ENCODE data around the gene TFF3. TPM values are rescaled to one million over a fixed set of nuclear protein-coding genes. Genes with fewer than 3 reads are reported as not detected.

The TFF3 gene
- total RNA-seq, 5 donors from 2014 or later (not counting 1 experiment from before 2014, with no cell fraction given): 1.3 to 1.7 TPM; not detected in 3

DNA sequence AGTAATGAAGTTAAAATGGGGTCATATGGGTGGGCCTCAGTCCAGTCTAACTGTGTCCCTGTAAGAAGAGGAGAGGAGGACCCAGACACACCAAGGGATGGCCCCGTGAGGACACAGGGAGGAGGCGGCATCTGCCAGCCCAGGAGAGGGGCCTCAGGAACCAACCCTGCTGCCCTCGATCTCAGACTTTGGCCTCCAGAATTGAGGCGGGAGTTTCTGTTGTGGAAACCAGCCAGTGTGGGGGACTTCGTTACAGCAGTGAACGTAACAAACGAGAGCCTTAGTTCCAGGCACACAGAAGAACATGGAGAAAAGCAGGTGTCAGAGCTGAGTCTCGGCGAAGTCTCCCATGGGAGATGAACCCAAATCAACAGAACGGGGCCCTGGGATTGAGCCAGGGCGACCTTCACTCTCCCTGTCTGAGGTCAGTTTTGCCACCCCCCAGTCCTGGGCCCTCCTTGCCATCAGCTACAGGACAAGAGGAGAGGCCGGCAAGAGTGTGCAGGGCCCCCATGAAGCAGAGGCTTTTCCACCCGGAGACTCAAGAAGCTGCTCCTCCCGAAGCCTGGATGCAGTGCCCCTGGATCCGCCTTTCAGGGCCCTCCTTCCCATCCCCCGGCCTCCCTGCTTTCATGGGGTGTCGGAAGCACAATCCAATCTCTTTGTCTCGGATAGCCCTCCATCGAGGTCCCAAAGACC is 36.6 kb downstream of the TFF3 start:
- ChIA-PET CTCF (no interaction called here), POLR2A (interaction anchor here in 1 of 2 donors (0.5 kb wide), 1 partner anchor 280 kb away, joined by 3 read pairs; no protein-coding TSS in a partner anchor)
- Mint-ChIP-seq H3K9me3 (no peaks in the 10 kb centered on the region), H3K4me1 (no peaks in the 10 kb centered on the region), H3K27me3 (no peaks in the 10 kb centered on the region), H3K36me3 (peaks cover 47% of the 10 kb centered on the region), H3K27ac (no peak overlapping the region), H3K4me3 (no peak overlapping the region)
- H3K27me3 ChIP-seq (replicated peaks in 1 of 2; ENCODE audit: control insufficient read depth in 2 of 2, extremely low read depth in 1 of 2, insufficient read depth in 2 of 2, low read length in 1 of 2): no peaks in the 10 kb centered on the region
- no peak for DNase-seq
- no peaks in the 10 kb centered on the region for H3K9me3 ChIP-seq
- 87% methylated on average over 17 of the region's 19 CpGs for WGBS (ENCODE audit: insufficient coverage)
- no peak overlapping the region for H3K4me3 ChIP-seq (ENCODE audit: control insufficient read depth in 1 of 2, extremely low read depth in 1 of 2, low read length in 1 of 2)
- H3K4me1 ChIP-seq (ENCODE audit: control insufficient read depth in 1 of 2, extremely low read depth in 1 of 2, insufficient read depth in 2 of 2, low read length in 2 of 2): no peaks in the 10 kb centered on the region
- peaks cover 31 to 86% of the 10 kb centered on the region in 2 donors for H3K36me3 ChIP-seq (ENCODE audit: control insufficient read depth in 2 of 2, extremely low read depth in 1 of 2, insufficient read depth in 1 of 2, low read length in 1 of 2)
- ATAC-seq (replicated peaks in 1 of 4): no peak
- H3K27ac ChIP-seq (ENCODE audit: low read length): no peak overlapping the region

DNA sequence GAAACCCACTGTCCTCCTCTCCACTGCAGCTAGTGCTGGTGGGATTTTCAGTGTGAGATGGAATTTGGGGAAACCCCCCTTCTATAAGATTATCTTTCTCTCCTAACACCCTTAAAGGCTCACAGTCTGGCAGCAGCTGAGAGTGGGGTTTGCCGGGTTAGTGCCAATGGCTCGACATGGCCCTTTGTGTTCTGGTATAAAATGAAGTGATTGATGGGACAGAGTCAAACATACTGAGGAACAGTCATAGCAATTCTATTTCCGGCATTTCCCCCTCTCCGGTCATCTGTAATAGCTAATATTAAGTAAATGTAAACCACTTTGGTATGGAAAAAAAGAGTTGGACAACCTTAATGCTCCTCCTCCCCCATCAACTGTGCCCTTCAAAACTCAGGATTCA is 37.6 kb downstream of the TFF3 start:
- Mint-ChIP-seq H3K36me3 (peaks cover 40% of the 10 kb centered on the region), H3K27me3 (no peaks in the 10 kb centered on the region)

DNA sequence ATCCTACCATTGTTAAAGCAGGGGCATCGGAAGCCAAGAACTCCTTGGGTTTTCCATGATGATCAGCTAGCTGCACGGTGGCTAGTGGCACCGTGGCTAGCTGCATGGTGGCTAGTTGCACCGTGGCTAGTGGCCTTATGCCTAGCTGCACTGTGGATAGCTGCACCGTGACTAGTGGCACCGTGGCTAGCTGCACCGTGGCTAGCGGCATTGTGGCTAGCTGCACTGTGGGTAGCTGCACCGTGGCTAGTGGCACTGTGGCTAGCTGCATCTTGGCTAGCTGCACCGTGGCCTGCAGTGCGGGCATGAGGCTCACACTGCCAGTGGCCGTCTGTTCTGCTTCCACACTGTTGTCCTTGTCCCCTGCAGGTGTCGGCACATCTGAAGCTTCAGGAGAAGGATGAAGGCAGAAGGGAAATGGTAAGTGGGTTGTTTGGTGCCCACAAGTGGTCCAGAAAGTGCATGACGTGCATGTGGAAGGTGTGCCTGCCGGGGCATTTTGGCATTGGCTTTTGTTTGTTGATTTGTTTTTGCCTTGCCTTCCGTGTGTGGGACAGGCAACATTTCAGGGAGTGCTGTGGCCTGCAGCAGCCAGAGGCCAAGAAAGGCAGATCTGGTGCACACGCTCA is 38.6 kb downstream of the TFF3 start:
- WGBS (ENCODE audit: insufficient coverage): 89% methylated on average over 16 of the region's 17 CpGs
- no peak for ATAC-seq (replicated peaks in 1 of 4)

More for the DNA sequence above, 37.6 kb downstream of the TFF3 start:
- 93% methylated on average over 2 of the region's 4 CpGs for WGBS (ENCODE audit: insufficient coverage)
- no peak overlapping the region for H3K4me3 ChIP-seq (ENCODE audit: control insufficient read depth in 1 of 2, extremely low read depth in 1 of 2, low read length in 1 of 2)
- Mint-ChIP-seq H3K4me1 (no peaks in the 10 kb centered on the region), H3K27ac (no peak overlapping the region), H3K4me3 (no peak overlapping the region), H3K9me3 (no peaks in the 10 kb centered on the region)
- no peak overlapping the region for H3K27ac ChIP-seq (ENCODE audit: low read length)
- ChIA-PET CTCF (interaction anchor here in 1 of 2 donors (1.0 kb wide), 1 partner anchor 19 kb away, joined by 3 read pairs; no protein-coding TSS in a partner anchor), POLR2A (no interaction called here)
- H3K36me3 ChIP-seq (ENCODE audit: control insufficient read depth in 2 of 2, extremely low read depth in 1 of 2, insufficient read depth in 1 of 2, low read length in 1 of 2): peaks cover 37 to 89% of the 10 kb centered on the region in 2 donors
- no peak for ATAC-seq (replicated peaks in 1 of 4)
- DNase-seq: no peak
- H3K27me3 ChIP-seq (replicated peaks in 1 of 2; ENCODE audit: control insufficient read depth in 2 of 2, extremely low read depth in 1 of 2, insufficient read depth in 2 of 2, low read length in 1 of 2): no peaks in the 10 kb centered on the region
- no peaks in the 10 kb centered on the region for H3K4me1 ChIP-seq (ENCODE audit: control insufficient read depth in 1 of 2, extremely low read depth in 1 of 2, insufficient read depth in 2 of 2, low read length in 2 of 2)
- H3K9me3 ChIP-seq: no peaks in the 10 kb centered on the region

DNA sequence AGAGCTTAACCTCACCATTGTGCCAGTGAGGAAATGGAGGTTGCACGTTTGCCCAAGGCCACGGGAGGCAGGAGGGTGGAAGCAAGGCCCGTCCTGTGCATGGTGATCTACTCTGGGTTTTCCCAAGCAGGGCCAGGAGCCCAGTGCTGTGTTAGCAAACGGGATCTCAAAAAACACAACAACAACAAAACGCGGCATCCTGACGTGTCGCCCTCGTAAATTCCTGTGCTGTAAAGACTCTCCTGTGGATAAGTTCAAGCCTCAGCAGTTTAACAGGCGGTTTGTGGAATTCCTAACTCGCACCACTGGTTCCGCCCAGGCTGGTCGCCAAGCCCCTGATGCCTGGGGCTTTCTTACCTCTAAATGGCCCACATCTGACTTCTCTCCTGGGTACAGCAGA is 39.1 kb downstream of the TFF3 start:
- no peaks in the 10 kb centered on the region for H3K9me3 ChIP-seq
- no peaks in the 10 kb centered on the region for H3K27me3 Mint-ChIP-seq

More for the DNA sequence above, 38.6 kb downstream of the TFF3 start:
- Mint-ChIP-seq H3K36me3 (peaks cover 37% of the 10 kb centered on the region), H3K9me3 (no peaks in the 10 kb centered on the region), H3K4me1 (no peaks in the 10 kb centered on the region), H3K27me3 (no peaks in the 10 kb centered on the region), H3K27ac (no peak overlapping the region), H3K4me3 (no peak overlapping the region)
- DNase-seq: no peak
- POLR2A ChIA-PET: no interaction called here
- CTCF ChIA-PET: interaction anchor here in 1 of 2 donors (1.0 kb wide), 1 partner anchor 18 kb away, joined by 3 read pairs; no protein-coding TSS in a partner anchor
- H3K9me3 ChIP-seq: no peaks in the 10 kb centered on the region
- no peak overlapping the region for H3K27ac ChIP-seq (ENCODE audit: low read length)
- no peaks in the 10 kb centered on the region for H3K4me1 ChIP-seq (ENCODE audit: control insufficient read depth in 1 of 2, extremely low read depth in 1 of 2, insufficient read depth in 2 of 2, low read length in 2 of 2)
- H3K36me3 ChIP-seq (ENCODE audit: control insufficient read depth in 2 of 2, extremely low read depth in 1 of 2, insufficient read depth in 1 of 2, low read length in 1 of 2): peaks cover 31 to 87% of the 10 kb centered on the region in 2 donors
- no peaks in the 10 kb centered on the region for H3K27me3 ChIP-seq (replicated peaks in 1 of 2; ENCODE audit: control insufficient read depth in 2 of 2, extremely low read depth in 1 of 2, insufficient read depth in 2 of 2, low read length in 1 of 2)
- H3K4me3 ChIP-seq (ENCODE audit: control insufficient read depth in 1 of 2, extremely low read depth in 1 of 2, low read length in 1 of 2): no peak overlapping the region

DNA sequence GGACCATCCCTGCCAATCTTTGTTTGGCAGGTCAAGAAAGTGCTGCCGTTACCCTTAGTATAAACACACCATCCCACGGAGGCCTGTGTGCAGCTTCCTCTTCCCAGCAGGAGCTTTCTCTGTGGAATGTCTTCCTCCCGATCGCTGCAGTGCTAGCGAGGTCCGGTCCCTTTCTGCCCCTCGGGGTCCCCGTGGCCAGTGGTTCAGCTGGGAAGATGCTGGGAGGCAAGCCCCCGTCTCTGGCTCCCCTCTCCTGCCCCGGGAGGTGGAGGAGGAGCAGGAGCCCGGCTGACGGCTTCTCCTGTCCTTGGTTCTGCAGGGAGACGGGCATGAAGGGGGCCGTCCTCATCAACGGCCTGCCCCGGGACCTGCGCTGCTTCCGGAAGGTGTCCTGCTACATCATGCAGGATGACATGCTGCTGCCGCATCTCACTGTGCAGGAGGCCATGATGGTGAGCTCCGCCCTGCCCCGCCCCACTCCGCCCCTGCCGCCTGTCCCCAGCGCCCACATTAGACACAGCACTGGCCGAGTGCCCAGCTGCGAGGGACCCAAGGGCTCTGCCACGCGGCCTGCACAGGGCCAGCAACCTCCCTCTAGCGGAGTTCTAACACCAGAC is 42.1 kb downstream of the TFF3 start:
- WGBS (ENCODE audit: insufficient coverage): 96% methylated on average over 23 of the region's 29 CpGs
- no peak for DNase-seq
- ChIA-PET CTCF (no interaction called here), POLR2A (no interaction called here)
- H3K27me3 Mint-ChIP-seq: no peaks in the 10 kb centered on the region
- no peaks in the 10 kb centered on the region for H3K9me3 Mint-ChIP-seq
- no peaks in the 10 kb centered on the region for H3K27me3 ChIP-seq (replicated peaks in 1 of 2; ENCODE audit: control insufficient read depth in 2 of 2, extremely low read depth in 1 of 2, insufficient read depth in 2 of 2, low read length in 1 of 2)
- H3K9me3 ChIP-seq: no peaks in the 10 kb centered on the region
- ATAC-seq (replicated peaks in 1 of 4): no peak
- H3K27ac ChIP-seq (ENCODE audit: low read length): no peak overlapping the region
- H3K4me3 Mint-ChIP-seq: no peak overlapping the region
- H3K4me1 Mint-ChIP-seq: peaks cover 13 to 19% (median 17%) of the 10 kb centered on the region in 3 donors
- H3K4me3 ChIP-seq (ENCODE audit: control insufficient read depth in 1 of 2, extremely low read depth in 1 of 2, low read length in 1 of 2): no peak overlapping the region
- peaks cover 31% of the 10 kb centered on the region for H3K36me3 Mint-ChIP-seq
- peaks cover 26 to 57% of the 10 kb centered on the region in 2 donors for H3K36me3 ChIP-seq (ENCODE audit: control insufficient read depth in 2 of 2, extremely low read depth in 1 of 2, insufficient read depth in 1 of 2, low read length in 1 of 2)
- H3K4me1 ChIP-seq (ENCODE audit: control insufficient read depth in 1 of 2, extremely low read depth in 1 of 2, insufficient read depth in 2 of 2, low read length in 2 of 2): peaks cover 13 to 14% of the 10 kb centered on the region in 2 experiments
- H3K27ac Mint-ChIP-seq: no peak overlapping the region

More for the DNA sequence above, 39.1 kb downstream of the TFF3 start:
- H3K36me3 ChIP-seq (ENCODE audit: control insufficient read depth in 2 of 2, extremely low read depth in 1 of 2, insufficient read depth in 1 of 2, low read length in 1 of 2): peaks cover 31 to 83% of the 10 kb centered on the region in 2 donors
- no peak for DNase-seq
- CTCF ChIA-PET: no interaction called here
- no peak overlapping the region for H3K4me3 ChIP-seq (ENCODE audit: control insufficient read depth in 1 of 2, extremely low read depth in 1 of 2, low read length in 1 of 2)
- Mint-ChIP-seq H3K27ac (no peak overlapping the region), H3K9me3 (no peaks in the 10 kb centered on the region), H3K4me3 (no peak overlapping the region), H3K4me1 (no peaks in the 10 kb centered on the region), H3K36me3 (peaks cover 38% of the 10 kb centered on the region)
- H3K4me1 ChIP-seq (ENCODE audit: control insufficient read depth in 1 of 2, extremely low read depth in 1 of 2, insufficient read depth in 2 of 2, low read length in 2 of 2): no peaks in the 10 kb centered on the region
- no peak overlapping the region for H3K27ac ChIP-seq (ENCODE audit: low read length)
- ATAC-seq (replicated peaks in 1 of 4): no peak
- WGBS (ENCODE audit: insufficient coverage): 99% methylated on average over 10 of the region's 13 CpGs
- no peaks in the 10 kb centered on the region for H3K27me3 ChIP-seq (replicated peaks in 1 of 2; ENCODE audit: control insufficient read depth in 2 of 2, extremely low read depth in 1 of 2, insufficient read depth in 2 of 2, low read length in 1 of 2)
- POLR2A ChIA-PET: interaction anchor here in 1 of 2 donors (0.6 kb wide), 2 partner anchors 62 to 176 kb away, joined by 3 read pairs; no protein-coding TSS in a partner anchor

DNA sequence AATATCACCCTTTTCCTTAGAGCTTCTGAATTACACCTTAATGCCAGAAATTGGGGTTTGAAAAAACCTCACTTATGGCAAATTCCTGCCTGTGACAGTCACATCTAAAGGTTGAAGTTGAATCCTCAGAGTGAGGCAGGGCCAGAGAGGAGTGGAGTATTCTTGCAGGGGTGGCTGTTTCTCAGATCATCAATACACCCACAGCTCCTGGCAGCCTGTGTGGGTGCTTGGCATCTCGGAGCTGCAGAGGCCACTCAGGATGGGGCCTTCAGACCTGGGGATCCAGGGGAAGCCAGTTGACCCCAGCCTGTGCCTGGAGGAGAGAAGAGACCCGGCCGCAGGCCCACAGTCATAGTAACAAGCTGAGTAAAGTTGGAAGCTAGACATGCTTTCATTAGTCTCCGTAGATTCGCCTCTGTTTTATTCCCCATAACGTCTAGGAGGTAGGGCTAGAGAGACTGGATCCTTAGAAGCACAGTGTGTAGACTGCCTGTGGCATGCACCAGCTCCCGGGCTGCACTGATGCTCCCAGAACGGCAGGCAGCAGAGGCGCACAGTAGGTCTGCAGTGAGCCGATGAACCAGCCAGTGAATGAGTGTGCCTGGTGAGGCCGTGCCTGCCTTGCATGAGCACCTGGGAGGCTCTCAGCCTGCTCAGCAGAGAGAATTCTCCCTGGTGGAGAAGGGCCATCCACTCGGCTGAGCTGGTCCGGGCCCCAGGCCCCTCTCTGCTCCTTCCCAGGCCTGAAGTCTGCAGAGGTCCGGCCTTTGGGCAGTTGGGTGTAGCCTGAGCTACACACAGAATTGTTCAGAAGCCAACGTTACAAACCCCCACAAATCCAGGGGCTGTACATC is 42.9 kb downstream of the TFF3 start:
- Mint-ChIP-seq H3K36me3 (peaks cover 25% of the 10 kb centered on the region), H3K4me3 (no peak overlapping the region), H3K27me3 (no peaks in the 10 kb centered on the region), H3K4me1 (peaks cover 21 to 26% (median 25%) of the 10 kb centered on the region in 3 donors), H3K27ac (no peak overlapping the region), H3K9me3 (no peaks in the 10 kb centered on the region)
- CTCF ChIA-PET: no interaction called here
- Histone ChIP-seq H3K9me3 (no peaks in the 10 kb centered on the region), H3K36me3 (ENCODE audit: control insufficient read depth in 2 of 2, extremely low read depth in 1 of 2, insufficient read depth in 1 of 2, low read length in 1 of 2) (peaks cover 25 to 50% of the 10 kb centered on the region in 2 donors), H3K4me1 (ENCODE audit: control insufficient read depth in 1 of 2, extremely low read depth in 1 of 2, insufficient read depth in 2 of 2, low read length in 2 of 2) (peaks cover 20 to 22% of the 10 kb centered on the region in 2 experiments), H3K4me3 (ENCODE audit: control insufficient read depth in 1 of 2, extremely low read depth in 1 of 2, low read length in 1 of 2) (no peak overlapping the region), H3K27ac (ENCODE audit: low read length) (no peak overlapping the region), H3K27me3 (replicated peaks in 1 of 2; ENCODE audit: control insufficient read depth in 2 of 2, extremely low read depth in 1 of 2, insufficient read depth in 2 of 2, low read length in 1 of 2) (no peaks in the 10 kb centered on the region)
- POLR2A ChIA-PET: no interaction called here
- WGBS (ENCODE audit: insufficient coverage): 97% methylated on average over 12 of the region's 15 CpGs
- no peak for ATAC-seq (replicated peaks in 1 of 4)
- no peak for DNase-seq

Measured in T-cell (primary cell).